OCI-LY7 (cell line): ENCODE data around the gene TAT. TPM values are rescaled to one million over a fixed set of nuclear protein-coding genes. Genes with fewer than 3 reads are reported as not detected.
"Not testable (repeated sequence)": the region's sequence is repeated elsewhere in the genome, so short reads cannot be mapped to it uniquely, and the experiment has no call there.

Source experiments
- BruUV-seq: library from RNA; stranded (reverse); fragments of 400-500 nt; replicated peaks from 2 replicates; lab custom pipeline; 2021; lab: Mats Ljungman, UMichigan
- CTCF ChIA-PET: fragments of 300-600 bp; sonication (Branson Sonifier 250); formaldehyde crosslinking; loops from one replicate; lab custom pipeline; 2022; ENCODE audit warnings: antibody characterized with exemption; ENCODE audit not compliant: unreplicated experiment; lab: Charles Lee
- POLR2A ChIA-PET: fragments of 300-600 bp; sonication (Branson Sonifier 250); formaldehyde crosslinking; loops from one replicate; lab custom pipeline; 2022; ENCODE audit warnings: antibody characterized with exemption; lab: Charles Lee
- DNase-seq: peaks from one replicate; pipeline ENCODE4 v3.0.0-alpha.2; 2015; ENCODE audit warnings: low spot score
- H2AFZ ChIP-seq: fragments of 200-600 bp; sonication (generic), shearing (Covaris generic); 2 replicates; pipeline ENCODE4 v1.6.1; 2014; ENCODE audit warnings: mild to moderate bottlenecking, antibody characterized with exemption, low read length, moderate library complexity
- H3K27ac ChIP-seq: fragments of 200-600 bp; sonication (generic); 2 replicates; pipeline ENCODE4 v1.5.1; 2014; ENCODE audit warnings: mixed run types, low read depth, mild to moderate bottlenecking, moderate library complexity, low read length, inconsistent platforms; ENCODE audit not compliant: poor library complexity, severe bottlenecking
- H3K36me3 ChIP-seq: fragments of 200-600 bp; sonication (generic); 2 replicates; pipeline ENCODE4 v1.6.1; 2014; ENCODE audit warnings: mild to moderate bottlenecking, antibody characterized with exemption, low read length, moderate library complexity, mixed read lengths; ENCODE audit not compliant: insufficient read depth
- H3K4me1 ChIP-seq: fragments of 200-600 bp; sonication (generic); 2 replicates; pipeline ENCODE4 v1.5.1; 2014; ENCODE audit warnings: mild to moderate bottlenecking, low read length; ENCODE audit not compliant: insufficient read depth, poor library complexity, severe bottlenecking
- H3K4me2 ChIP-seq: fragments of 200-600 bp; sonication (generic); 2 replicates; pipeline ENCODE4 v1.6.1; 2014; ENCODE audit warnings: mild to moderate bottlenecking, low read length
- H3K4me3 ChIP-seq: fragments of 200-600 bp; sonication (generic); 2 replicates; pipeline ENCODE4 v1.5.1; 2014; ENCODE audit warnings: mild to moderate bottlenecking, low read depth, low read length; ENCODE audit not compliant: poor library complexity, severe bottlenecking
- H3K79me2 ChIP-seq: fragments of 200-600 bp; sonication (generic); 2 replicates; pipeline ENCODE4 v1.6.1; 2016; ENCODE audit warnings: low read depth, mild to moderate bottlenecking, low read length, moderate library complexity, mixed read lengths; ENCODE audit not compliant: insufficient read depth
- H3K9me2 ChIP-seq: fragments of 200-600 bp; sonication (generic); 2 replicates; pipeline ENCODE4 v1.6.1; 2016; ENCODE audit warnings: mild to moderate bottlenecking, low read length, mixed read lengths; ENCODE audit not compliant: insufficient read depth
- H3K9me3 ChIP-seq: fragments of 200-600 bp; sonication (generic); 2 replicates; pipeline ENCODE4 v1.6.1; 2014; ENCODE audit warnings: mild to moderate bottlenecking, mixed run types, low read length, mixed read lengths
- H4K20me1 ChIP-seq: fragments of 200-600 bp; sonication (generic); 2 replicates; pipeline ENCODE4 v1.6.1; 2014; ENCODE audit warnings: mild to moderate bottlenecking, antibody characterized with exemption, low read length, moderate library complexity, mixed read lengths; ENCODE audit not compliant: insufficient read depth
- EZH2phosphoT487 ChIP-seq: fragments of 200-600 bp; sonication (generic); IDR thresholded peaks from 2 replicates; pipeline ENCODE4 v1.6.1; 2018; ENCODE audit warnings: low read depth, borderline replicate concordance, mild to moderate bottlenecking, mixed run types, antibody characterized with exemption, low read length, moderate library complexity, mixed read lengths
- intact Hi-C: fragments of 100-400 bp; cut with micrococcal nuclease; formaldehyde crosslinking; loops from one replicate; pipeline ENCODE4 v1.10.0; 2022; ENCODE audit not compliant: unreplicated experiment
- total RNA-seq, 2 experiments: library from RNA; depleted of rRNA in 1 of 2; stranded (reverse); fragments of >200 nt in 1 of 2; shearing (Covaris generic) in 1 of 2; gene quantifications; 2 replicates each; pipeline ENCODE4 v1.2.3, GENCODE V29; 2014 to 2022
- TF ChIP-seq, protein P1 (sequence below): fragments of 200-600 bp; sonication (generic); conservative IDR thresholded peaks from 2 replicates; pipeline ENCODE4 v1.5.1; 2014; ENCODE audit warnings: mild to moderate bottlenecking, antibody characterized with exemption, low read length, moderate library complexity, mixed read lengths

The TAT gene
- total RNA-seq, 2 experiments from 2014 or later = not detected

DNA sequence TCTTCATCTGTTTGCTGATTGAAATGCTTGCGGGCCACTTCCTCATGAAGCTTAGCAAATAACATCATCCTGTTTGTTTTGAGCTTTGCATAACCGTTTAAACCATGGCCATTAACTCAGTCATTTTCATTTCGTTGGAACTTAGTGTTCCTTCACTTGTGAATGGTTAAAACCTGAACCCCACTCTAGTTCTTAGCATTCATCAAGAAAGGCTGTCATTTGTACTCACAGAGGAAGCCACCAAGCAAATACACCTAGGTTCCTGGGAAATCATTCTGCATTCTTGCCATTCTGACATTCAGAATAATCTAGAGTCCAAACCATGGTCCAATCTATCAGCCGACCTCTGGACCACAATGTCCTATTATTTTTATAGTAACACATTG is 8.4 kb upstream of the TAT start:
- POLR2A ChIA-PET = interaction anchor here (0.6 kb wide), 1 partner anchor 93 kb away, joined by 3 read pairs; no protein-coding TSS in a partner anchor
- Histone ChIP-seq H3K79me2 (no peaks in the 10 kb centered on the region), H3K4me1 (peaks cover 11% of the 10 kb centered on the region), H3K9me3 (no peaks in the 10 kb centered on the region), H3K9me2 (no peaks in the 10 kb centered on the region), H3K4me2 (no peak overlapping the region), H3K36me3 (no peaks in the 10 kb centered on the region), H3K4me3 (no peak overlapping the region), H4K20me1 (no peaks in the 10 kb centered on the region), H2AFZ (peak overlapping the region; percentile 40; the same call in 1 of the 2 replicates), H3K27ac (no peak overlapping the region)
- no peak for DNase-seq
- BruUV-seq = no TSS peak
- TF ChIP-seq, protein P1, sequence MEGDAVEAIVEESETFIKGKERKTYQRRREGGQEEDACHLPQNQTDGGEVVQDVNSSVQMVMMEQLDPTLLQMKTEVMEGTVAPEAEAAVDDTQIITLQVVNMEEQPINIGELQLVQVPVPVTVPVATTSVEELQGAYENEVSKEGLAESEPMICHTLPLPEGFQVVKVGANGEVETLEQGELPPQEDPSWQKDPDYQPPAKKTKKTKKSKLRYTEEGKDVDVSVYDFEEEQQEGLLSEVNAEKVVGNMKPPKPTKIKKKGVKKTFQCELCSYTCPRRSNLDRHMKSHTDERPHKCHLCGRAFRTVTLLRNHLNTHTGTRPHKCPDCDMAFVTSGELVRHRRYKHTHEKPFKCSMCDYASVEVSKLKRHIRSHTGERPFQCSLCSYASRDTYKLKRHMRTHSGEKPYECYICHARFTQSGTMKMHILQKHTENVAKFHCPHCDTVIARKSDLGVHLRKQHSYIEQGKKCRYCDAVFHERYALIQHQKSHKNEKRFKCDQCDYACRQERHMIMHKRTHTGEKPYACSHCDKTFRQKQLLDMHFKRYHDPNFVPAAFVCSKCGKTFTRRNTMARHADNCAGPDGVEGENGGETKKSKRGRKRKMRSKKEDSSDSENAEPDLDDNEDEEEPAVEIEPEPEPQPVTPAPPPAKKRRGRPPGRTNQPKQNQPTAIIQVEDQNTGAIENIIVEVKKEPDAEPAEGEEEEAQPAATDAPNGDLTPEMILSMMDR = no peak
- no peak for TF ChIP-seq EZH2phosphoT487
- CTCF ChIA-PET = no interaction called here
- intact Hi-C loops = no loop called here

GRCh38 chr16:71584543-71585317 is 7.8 kb upstream of the TAT start:
- TF ChIP-seq EZH2phosphoT487 = no peak
- TF ChIP-seq, protein P1 = no peak
- POLR2A ChIA-PET = interaction anchor here (0.6 to 1.8 kb wide), 2 partner anchors 8 to 93 kb away, joined by 3 to 4 read pairs; no protein-coding TSS in a partner anchor
- intact Hi-C loops = no loop called here
- Histone ChIP-seq H2AFZ (peak overlapping the region; percentile 40; the same call in 1 of the 2 replicates), H4K20me1 (no peaks in the 10 kb centered on the region), H3K9me3 (no peaks in the 10 kb centered on the region), H3K36me3 (no peaks in the 10 kb centered on the region), H3K27ac (no peak overlapping the region), H3K4me1 (peaks cover 11% of the 10 kb centered on the region), H3K9me2 (no peaks in the 10 kb centered on the region), H3K4me3 (no peak overlapping the region), H3K4me2 (no peak overlapping the region), H3K79me2 (no peaks in the 10 kb centered on the region)
- BruUV-seq = no TSS peak
- CTCF ChIA-PET = no interaction called here
- no peak for DNase-seq

DNA sequence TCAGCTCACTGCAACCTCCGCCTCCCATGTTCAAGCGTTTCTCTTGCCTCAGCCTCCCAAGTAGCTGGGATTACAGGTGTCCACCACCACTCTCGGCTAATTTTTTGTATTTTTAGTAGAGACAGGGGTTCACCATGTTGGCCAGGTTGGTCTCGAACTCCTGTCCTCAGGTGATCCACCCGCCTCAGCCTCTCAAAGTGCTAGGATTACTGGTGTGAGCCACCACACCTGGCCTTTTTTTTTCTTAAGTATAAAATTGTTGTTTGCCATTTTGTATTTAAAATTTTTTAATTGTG is 5.6 kb upstream of the TAT start:
- H3K4me1 ChIP-seq, H3K27ac ChIP-seq, BruUV-seq, H3K36me3 ChIP-seq, CTCF ChIA-PET, H3K4me2 ChIP-seq, H2AFZ ChIP-seq, H3K9me3 ChIP-seq, H3K4me3 ChIP-seq, H3K9me2 ChIP-seq, DNase-seq, intact Hi-C loops, H3K79me2 ChIP-seq, H4K20me1 ChIP-seq: not testable (repeated sequence)
- POLR2A ChIA-PET = interaction anchor here (0.7 kb wide), 1 partner anchor 256 kb away, joined by 4 read pairs; no protein-coding TSS in a partner anchor
